ENCODE measurements around the gene ICAM2. TPM values are rescaled to one million over a fixed set of nuclear protein-coding genes. Genes with fewer than 3 reads are reported as not detected.

The ICAM2 gene
- total RNA-seq, 4 donors from 2014 or later = 39.7 to 82.4 (median 56.3) TPM

- Histone ChIP-seq H3K4me1 (peaks cover 66 to 78% of the 10 kb centered on the region in 2 donors), H3K9me3 (no peaks in the 10 kb centered on the region), H3K27me3 (no peaks in the 10 kb centered on the region), H3K4me3 (no peak overlapping the region), H3K27ac (peak overlapping the region; percentile 96 to 100 (median 99)), H3K36me3 (peaks cover 0 to 13% of the 10 kb centered on the region in 2 donors)
- in situ Hi-C loops (cut with MboI; ENCODE audit: low sequenced_read_pairs in 4 of 4) = no loop called here
- TF ChIP-seq CTCF (IDR thresholded peaks at IDR 0.05 in 4 of 5, conservative IDR thresholded peaks at IDR 0.05 in 1 of 5) = no peak
- no peak for TF ChIP-seq POLR2A (IDR thresholded peaks at IDR 0.05)
- DNase-seq = no peak
- intact Hi-C loops (cut with DNase I; ENCODE audit: low total_unique reads) = no loop called here
- no peak for ATAC-seq
Measured at GRCh38 chr17:63956296-63956920, 64.0 kb downstream of the ICAM2 start.

- no peak for DNase-seq
- Histone ChIP-seq H3K36me3 (peaks cover 0 to 13% of the 10 kb centered on the region in 2 donors), H3K4me1 (peaks cover 62 to 80% of the 10 kb centered on the region in 2 donors), H3K9me3 (no peaks in the 10 kb centered on the region), H3K27me3 (no peaks in the 10 kb centered on the region), H3K4me3 (no peak overlapping the region), H3K27ac (peak overlapping the region; percentile 96 to 100 (median 99))
- TF ChIP-seq POLR2A (IDR thresholded peaks at IDR 0.05) (no peak), CTCF (IDR thresholded peaks at IDR 0.05 in 4 of 5, conservative IDR thresholded peaks at IDR 0.05 in 1 of 5) (no peak)
- in situ Hi-C loops (cut with MboI; ENCODE audit: low sequenced_read_pairs in 4 of 4) (no loop called here), intact Hi-C loops (cut with DNase I; ENCODE audit: low total_unique reads) (no loop called here)
- ATAC-seq = no peak
Measured at GRCh38 chr17:63955791-63956190, 64.6 kb downstream of the ICAM2 start.

GRCh38 chr17:63955232-63955631, 65.2 kb downstream of the ICAM2 start:
- no peak for ATAC-seq
- intact Hi-C loops (cut with DNase I; ENCODE audit: low total_unique reads) (no loop called here), in situ Hi-C loops (cut with MboI; ENCODE audit: low sequenced_read_pairs in 4 of 4) (no loop called here)
- TF ChIP-seq CTCF (IDR thresholded peaks at IDR 0.05 in 4 of 5, conservative IDR thresholded peaks at IDR 0.05 in 1 of 5) (peak in 4 of 5 experiments; percentile 12 to 47 (median 34)), POLR2A (IDR thresholded peaks at IDR 0.05) (no peak)
- Histone ChIP-seq H3K36me3 (peaks cover 0 to 13% of the 10 kb centered on the region in 2 donors), H3K27me3 (no peaks in the 10 kb centered on the region), H3K27ac (peak overlapping the region; percentile 96 to 100 (median 99)), H3K4me3 (no peak overlapping the region), H3K9me3 (no peaks in the 10 kb centered on the region), H3K4me1 (peaks cover 62 to 81% of the 10 kb centered on the region in 2 donors)
- DNase-seq = peak in 1 of 2 donors; percentile 69

GRCh38 chr17:63954402-63955063, 65.9 kb downstream of the ICAM2 start:
- Histone ChIP-seq H3K9me3 (no peaks in the 10 kb centered on the region), H3K4me1 (peaks cover 63 to 82% of the 10 kb centered on the region in 2 donors), H3K36me3 (peaks cover 0 to 13% of the 10 kb centered on the region in 2 donors), H3K4me3 (peak overlapping the region in 1 of 4 donors; percentile 8), H3K27ac (peak overlapping the region; percentile 96 to 100 (median 99)), H3K27me3 (no peaks in the 10 kb centered on the region)
- in situ Hi-C loops (cut with MboI; ENCODE audit: low sequenced_read_pairs in 4 of 4) = no loop called here
- intact Hi-C loops (cut with DNase I; ENCODE audit: low total_unique reads) = loop anchor here (1.0 kb wide), 1 partner anchor 33 kb away; no protein-coding TSS in a partner anchor
- peak; percentile 68 to 84 for DNase-seq
- peak; percentile 72 to 79 for ATAC-seq
- no peak for TF ChIP-seq CTCF (IDR thresholded peaks at IDR 0.05 in 4 of 5, conservative IDR thresholded peaks at IDR 0.05 in 1 of 5)
- TF ChIP-seq POLR2A (IDR thresholded peaks at IDR 0.05) = peak; percentile 18 to 26

Other genes with a start within 250 kb of the ICAM2 start
- 100 to 1,000 TPM in 1 of 4 donors, 10 to 100 TPM in 3; 81.0 to 110 (median 86.8) TPM for gene CCDC47, start 247.0 kb downstream of the ICAM2 start, total RNA-seq
- 10 to 100 TPM; 35.9 to 71.6 (median 56.8) TPM for gene DDX42, start 246.5 kb downstream of the ICAM2 start, total RNA-seq
- gene PSMC5, start 193.2 kb downstream of the ICAM2 start, total RNA-seq = 100 to 1,000 TPM; 103 to 153 (median 123) TPM
- gene FTSJ3, start 193.0 kb downstream of the ICAM2 start, total RNA-seq = 10 to 100 TPM; 24.6 to 46.3 (median 34.9) TPM
- 10 to 100 TPM; 30.2 to 64.3 (median 44.9) TPM for gene SMARCD2, start 177.9 kb downstream of the ICAM2 start, total RNA-seq
- gene CSH2, start 147.0 kb downstream of the ICAM2 start, total RNA-seq = not detected
- not detected for gene GH2, start 138.7 kb downstream of the ICAM2 start, total RNA-seq
- not detected for gene CSH1, start 124.1 kb downstream of the ICAM2 start, total RNA-seq
- not detected for gene CSHL1, start 109.4 kb downstream of the ICAM2 start, total RNA-seq
- gene GH1, start 101.8 kb downstream of the ICAM2 start, total RNA-seq = not detected
- gene CD79B, start 88.3 kb downstream of the ICAM2 start, total RNA-seq = 1 to 10 TPM; 2.2 to 5.1 (median 3.3) TPM
- 100 to 1,000 TPM in 1 of 4 donors, 10 to 100 TPM in 3; 45.3 to 107 (median 69.1) TPM for gene SCN4A, start 47.7 kb downstream of the ICAM2 start, total RNA-seq
- gene PRR29, start 22.3 kb downstream of the ICAM2 start, total RNA-seq = under 1 TPM in 1 of 4 donors, not detected in 3; 0.13 TPM
- gene ERN1, start 109.5 kb upstream of the ICAM2 start, total RNA-seq = 10 to 100 TPM in 3 of 4 donors, 1 to 10 TPM in 1; 9.7 to 27.5 (median 13.8) TPM
- gene TEX2, start 242.6 kb upstream of the ICAM2 start, total RNA-seq = 10 to 100 TPM; 39.0 to 91.1 (median 77.4) TPM